GM23338 (cell line): ENCODE results near the gene TOM1L2. TPM values are rescaled to one million over a fixed set of nuclear protein-coding genes. Genes with fewer than 3 reads are reported as not detected.

Experiments used
- ATAC-seq: fragments of 200-7000 bp; cut with Tn5 transposase; 3 replicates; pipeline ENCODE4 v1.9.1; 2020
- DNase-seq: peaks from one replicate; pipeline ENCODE4 v3.0.0-alpha.2; 2015; ENCODE audit warnings: low spot score
- H2AFZ ChIP-seq: fragments of 200-600 bp; sonication (generic); 2 replicates; pipeline ENCODE4 v1.8.0; 2016; ENCODE audit warnings: antibody characterized with exemption, mild to moderate bottlenecking, moderate library complexity
- H3F3A ChIP-seq: fragments of 200-600 bp; sonication (generic); replicated peaks from 2 replicates; pipeline ENCODE4 v1.8.0; 2017; ENCODE audit warnings: antibody characterized with exemption, mixed run types, low read depth
- H3K27ac ChIP-seq: fragments of 200-600 bp; sonication (generic); 2 replicates; pipeline ENCODE4 v1.6.1; 2016; ENCODE audit warnings: low read depth
- H3K27me3 ChIP-seq: fragments of 200-600 bp; sonication (generic); 2 replicates; pipeline ENCODE4 v1.8.0; 2016; ENCODE audit warnings: mild to moderate bottlenecking, mixed run types, moderate library complexity; ENCODE audit not compliant: insufficient read depth
- H3K36me3 ChIP-seq: fragments of 200-600 bp; sonication (generic); 2 replicates; pipeline ENCODE4 v1.8.0; 2016; ENCODE audit warnings: mild to moderate bottlenecking; ENCODE audit not compliant: insufficient read depth
- H3K4me1 ChIP-seq: fragments of 200-600 bp; sonication (generic); 2 replicates; pipeline ENCODE4 v1.8.0; 2016; ENCODE audit warnings: mild to moderate bottlenecking, moderate library complexity; ENCODE audit not compliant: insufficient read depth
- H3K4me2 ChIP-seq: fragments of 200-600 bp; sonication (generic); 2 replicates; pipeline ENCODE4 v1.7.1; 2017; ENCODE audit warnings: mixed run types
- H3K4me3 ChIP-seq: fragments of 200-600 bp; sonication (generic); 2 replicates; pipeline ENCODE4 v1.6.1; 2016; ENCODE audit warnings: mixed run types
- H3K79me2 ChIP-seq: fragments of 200-600 bp; sonication (generic); replicated peaks from 2 replicates; pipeline ENCODE4 v1.8.0; 2017; ENCODE audit warnings: mild to moderate bottlenecking; ENCODE audit not compliant: insufficient read depth
- H3K9me2 ChIP-seq: fragments of 200-600 bp; sonication (generic); 2 replicates; pipeline ENCODE4 v1.8.0; 2017; ENCODE audit not compliant: insufficient read depth
- H4K20me1 ChIP-seq: fragments of 200-600 bp; sonication (generic); replicated peaks from 2 replicates; pipeline ENCODE4 v1.8.0; 2017; ENCODE audit warnings: mild to moderate bottlenecking; ENCODE audit not compliant: insufficient read depth
- H3K27ac Mint-ChIP-seq: 2 replicates; pipeline ENCODE4 v1.8.0; 2020; ENCODE audit warnings: inconsistent platforms, mild to moderate bottlenecking, moderate library complexity, mixed read lengths
- H3K27me3 Mint-ChIP-seq: 3 replicates; pipeline ENCODE4 v1.8.0; 2022; ENCODE audit warnings: low read depth, mild to moderate bottlenecking, moderate library complexity, mixed read lengths, inconsistent platforms; ENCODE audit not compliant: insufficient read depth, poor library complexity
- H3K36me3 Mint-ChIP-seq: 3 replicates; pipeline ENCODE4 v1.8.0; 2021; ENCODE audit warnings: low read depth, mild to moderate bottlenecking, inconsistent platforms, moderate library complexity, mixed read lengths
- H3K4me1 Mint-ChIP-seq: 3 replicates; pipeline ENCODE4 v1.8.0; 2020; ENCODE audit warnings: mild to moderate bottlenecking, inconsistent platforms, mixed read lengths
- H3K4me3 Mint-ChIP-seq: 3 replicates; pipeline ENCODE4 v1.8.0; 2021; ENCODE audit warnings: moderate library complexity, mild to moderate bottlenecking, inconsistent platforms, mixed read lengths
- H3K9me3 Mint-ChIP-seq: 3 replicates; pipeline ENCODE4 v1.8.0; 2020; ENCODE audit warnings: moderate library complexity, mild to moderate bottlenecking, inconsistent platforms, mixed read lengths
- CREB1 ChIP-seq: fragments of 250-450 bp; sonication (Bioruptor Pico); IDR thresholded peaks from 2 replicates; pipeline ENCODE4 v1.5.0; 2020; ENCODE audit warnings: low read depth, mild to moderate bottlenecking, moderate library complexity
- CTCF ChIP-seq, 2 experiments: fragments of 200-600 bp in 1 of 2; sonication (generic) in 1 of 2; conservative IDR thresholded peaks; 2 replicates each; pipeline versions ENCODE4 v1.5.1 to v1.6.1; 2016 to 2017; ENCODE audit warnings: antibody characterized with exemption in 2 of 2, low read depth in 2 of 2, mild to moderate bottlenecking in 2 of 2, moderate library complexity in 1 of 2
- ETS1 ChIP-seq: IDR thresholded peaks from 2 replicates; pipeline ENCODE4 v1.6.1; 2016; ENCODE audit warnings: antibody characterized with exemption
- EZH2 ChIP-seq: fragments of 200-600 bp; sonication (generic); IDR thresholded peaks from one replicate; pipeline ENCODE4 v1.8.0; 2017; ENCODE audit warnings: antibody characterized with exemption, mild to moderate bottlenecking, low read depth; ENCODE audit not compliant: unreplicated experiment
- EZH2phosphoT487 ChIP-seq: fragments of 200-600 bp; sonication (generic); IDR thresholded peaks from one replicate; pipeline ENCODE4 v1.8.1; 2018; ENCODE audit warnings: antibody characterized with exemption; ENCODE audit not compliant: unreplicated experiment
- JUNB ChIP-seq: IDR thresholded peaks from one replicate; pipeline ENCODE4 v1.6.1; 2016; ENCODE audit warnings: antibody characterized with exemption; ENCODE audit not compliant: unreplicated experiment
- NANOG ChIP-seq: IDR thresholded peaks from 2 replicates; pipeline ENCODE4 v1.6.1; 2016; ENCODE audit warnings: antibody characterized with exemption, borderline replicate concordance
- POLR2AphosphoS5 ChIP-seq: IDR thresholded peaks from 2 replicates; pipeline ENCODE4 v1.6.1; 2016; ENCODE audit warnings: antibody characterized with exemption, low read depth
- REST ChIP-seq: IDR thresholded peaks from one replicate; pipeline ENCODE4 v1.6.1; 2018; ENCODE audit warnings: antibody characterized with exemption; ENCODE audit not compliant: unreplicated experiment
- STAT1 ChIP-seq: IDR thresholded peaks from one replicate; pipeline ENCODE4 v1.6.1; 2016; ENCODE audit warnings: antibody characterized with exemption; ENCODE audit not compliant: unreplicated experiment
- ZNF114 ChIP-seq: fragments of 250-450 bp; sonication (Bioruptor Pico); IDR thresholded peaks from 2 replicates; pipeline ENCODE4 v1.5.0; 2020; ENCODE audit warnings: mild to moderate bottlenecking, moderate library complexity
- ZNF331 ChIP-seq: fragments of 250-450 bp; sonication (Bioruptor Pico); IDR thresholded peaks from 2 replicates; pipeline ENCODE4 v1.5.0; 2020; ENCODE audit warnings: low read depth, mild to moderate bottlenecking, moderate library complexity
- polyA plus RNA-seq: library from polyadenylated mRNA; unstranded; fragments of >200 nt; fragmentation: Nextera tagmentation; extraction: Ambion mirVana; gene quantifications from 2 replicates; pipeline ENCODE4 v1.2.1, GENCODE V29; 2016
- total RNA-seq: library from RNA; depleted of rRNA; stranded (reverse); fragments of >200 nt; shearing (Covaris generic); gene quantifications from 2 replicates; pipeline ENCODE4 v1.2.3, GENCODE V29; 2014

Gene TOM1L2
- total and polyA plus RNA-seq, 2 experiments from 2014 or later = 3.3 TPM

GRCh38 chr17:17919169-17920107, 52.8 kb downstream of the TOM1L2 start:
- H3K4me3 ChIP-seq = no peak overlapping the region
- no peaks in the 10 kb centered on the region for H3K27me3 ChIP-seq
- Mint-ChIP-seq H3K27me3 (peaks cover 16% of the 10 kb centered on the region), H3K27ac (no peak overlapping the region), H3K4me3 (no peak overlapping the region), H3K9me3 (no peaks in the 10 kb centered on the region), H3K4me1 (peaks cover 32% of the 10 kb centered on the region), H3K36me3 (no peaks in the 10 kb centered on the region)
- no peak overlapping the region for H3K4me2 ChIP-seq
- peaks cover 22% of the 10 kb centered on the region for H3K4me1 ChIP-seq
- H3K9me2 ChIP-seq = no peaks in the 10 kb centered on the region
- ATAC-seq (peak; percentile 70), DNase-seq (peak; percentile 89)
- peaks cover 10% of the 10 kb centered on the region; the same call in 1 of the 2 replicates for H3F3A ChIP-seq
- TF ChIP-seq CTCF (conservative IDR thresholded peaks at IDR 0.05; ENCODE audit: low read depth in 2 of 2) (peak; percentile 88 to 92), EZH2phosphoT487 (no peak), ZNF114 (CRISPR knock-in tag) (no peak), ZNF331 (CRISPR knock-in tag) (no peak)
- no peaks in the 10 kb centered on the region for H3K36me3 ChIP-seq
- H2AFZ ChIP-seq = no peak overlapping the region
- no peaks in the 10 kb centered on the region for H4K20me1 ChIP-seq
- H3K79me2 ChIP-seq = no peaks in the 10 kb centered on the region
- H3K27ac ChIP-seq = peak overlapping the region; percentile 61; the same call in 1 of the 2 replicates

GRCh38 chr17:17917394-17917793, 54.8 kb downstream of the TOM1L2 start:
- Mint-ChIP-seq H3K36me3 (peaks cover 6% of the 10 kb centered on the region; the same call in 2 of the 3 replicates), H3K4me1 (peaks cover 34% of the 10 kb centered on the region), H3K27me3 (peaks cover 18% of the 10 kb centered on the region), H3K27ac (no peak overlapping the region), H3K4me3 (no peak overlapping the region), H3K9me3 (peaks cover 10% of the 10 kb centered on the region; the same call in 2 of the 3 replicates)
- H3K4me2 ChIP-seq = no peak overlapping the region
- DNase-seq = no peak
- TF ChIP-seq CREB1 (CRISPR knock-in tag) = no peak
- no peaks in the 10 kb centered on the region for H4K20me1 ChIP-seq
- no peaks in the 10 kb centered on the region for H3K36me3 ChIP-seq
- no peak overlapping the region for H3K4me3 ChIP-seq
- H3K9me2 ChIP-seq = no peaks in the 10 kb centered on the region
- H3K4me1 ChIP-seq = peaks cover 21% of the 10 kb centered on the region
- H3K79me2 ChIP-seq = no peaks in the 10 kb centered on the region
- no peak for ATAC-seq
- H3K27me3 ChIP-seq = no peaks in the 10 kb centered on the region
- no peak overlapping the region for H3K27ac ChIP-seq
- no peak overlapping the region for H2AFZ ChIP-seq
- peaks cover 10% of the 10 kb centered on the region; the same call in 1 of the 2 replicates for H3F3A ChIP-seq

GRCh38 chr17:17915183-17915582, 57.0 kb downstream of the TOM1L2 start:
- no peak for DNase-seq
- H3K4me3 ChIP-seq = no peak overlapping the region
- Mint-ChIP-seq H3K27ac (no peak overlapping the region), H3K36me3 (peaks cover 6% of the 10 kb centered on the region; the same call in 2 of the 3 replicates), H3K27me3 (peaks cover 14% of the 10 kb centered on the region), H3K9me3 (peaks cover 15% of the 10 kb centered on the region), H3K4me1 (peaks cover 20% of the 10 kb centered on the region), H3K4me3 (no peak overlapping the region)
- 0 out of 2 replicates have a peak, but pooled peaks cover 4% of the 10 kb centered on the region for H3K4me1 ChIP-seq
- no peaks in the 10 kb centered on the region for H3K79me2 ChIP-seq
- TF ChIP-seq ZNF331 (CRISPR knock-in tag) (no peak), ETS1 (no peak), JUNB (no peak), EZH2 (no peak), POLR2AphosphoS5 (no peak), STAT1 (no peak), REST (no peak), CREB1 (CRISPR knock-in tag) (no peak), NANOG (no peak), ZNF114 (CRISPR knock-in tag) (no peak)
- H2AFZ ChIP-seq = no peak overlapping the region
- ATAC-seq = no peak
- no peak overlapping the region for H3K4me2 ChIP-seq
- H3K36me3 ChIP-seq = no peaks in the 10 kb centered on the region
- no peaks in the 10 kb centered on the region for H3F3A ChIP-seq
- H3K27ac ChIP-seq = no peak overlapping the region
- no peaks in the 10 kb centered on the region for H4K20me1 ChIP-seq
- H3K27me3 ChIP-seq = no peaks in the 10 kb centered on the region
- H3K9me2 ChIP-seq = no peaks in the 10 kb centered on the region
